Tibial nerve (tissue), 4 donors: ENCODE data around the gene HDX. TPM values are rescaled to one million over a fixed set of nuclear protein-coding genes. Genes with fewer than 3 reads are reported as not detected.

Experiments used
- DNase-seq, 2 donors: peaks; one replicate each; pipeline ENCODE4 v3.0.0-alpha.2; 2019; ENCODE audit warnings: low spot score in 2 of 2
- H3K27ac ChIP-seq, 4 donors: fragments of 200-600 bp; sonication (generic) in 3 of 4; one replicate each; pipeline ENCODE4 v1.5.1; 2017 to 2019; ENCODE audit warnings: mild to moderate bottlenecking in 1 of 4
- H3K27me3 ChIP-seq, 2 donors: fragments of 200-600 bp; sonication (generic) in 1 of 2; one replicate each; pipeline versions ENCODE4 v1.5.1 to v1.6.0; 2017 to 2019
- H3K36me3 ChIP-seq, 3 donors: fragments of 200-600 bp; sonication (generic); one replicate each; pipeline ENCODE4 v1.5.1; 2018 to 2019
- H3K4me1 ChIP-seq, 4 donors: fragments of 200-600 bp; sonication (generic) in 3 of 4; one replicate each; pipeline ENCODE4 v1.5.1; 2017 to 2019
- H3K4me3 ChIP-seq, 4 donors: fragments of 200-600 bp; sonication (generic) in 3 of 4; one replicate each; pipeline ENCODE4 v1.5.1; 2017 to 2019; ENCODE audit warnings: mild to moderate bottlenecking in 1 of 4, moderate library complexity in 1 of 4
- H3K9me3 ChIP-seq, 4 donors: fragments of 200-600 bp; sonication (generic) in 3 of 4; one replicate each; pipeline ENCODE4 v1.5.1; 2017 to 2019
- CTCF ChIP-seq, 5 experiments: fragments of 200-600 bp in 3 of 5; fragments of 450-650 bp in 2 of 5; sonication (generic) in 3 of 5; IDR thresholded peaks; one replicate each; pipeline ENCODE4 v1.5.1; 2016 to 2019; ENCODE audit warnings: antibody characterized with exemption in 5 of 5, mild to moderate bottlenecking in 3 of 5, moderate library complexity in 2 of 5
- EP300 ChIP-seq, 2 donors: sonication (generic); formaldehyde crosslinking; IDR thresholded peaks; one replicate each; pipeline ENCODE4 v1.6.1; 2017; ENCODE audit warnings: antibody characterized with exemption in 2 of 2, mild to moderate bottlenecking in 1 of 2
- POLR2A ChIP-seq, 2 donors: fragments of 450-650 bp; IDR thresholded peaks; one replicate each; pipeline ENCODE4 v1.6.1; 2017; ENCODE audit warnings: antibody characterized with exemption in 2 of 2, mild to moderate bottlenecking in 2 of 2, moderate library complexity in 2 of 2
- WGBS, 2 donors: methylation state at CpG; one replicate each; pipeline ENCODE4 v1.1.5; 2018; 5-methylcytosine and 5-hydroxymethylcytosine counted together
- total RNA-seq, 4 donors: library from RNA; depleted of rRNA; stranded (reverse); fragments of >200 nt; gene quantifications; one replicate each; pipeline ENCODE4 v1.1.0, GENCODE V29; 2016

HDX gene
- total RNA-seq, 4 donors from 2014 or later = 3.7 to 10.2 (median 8.1) TPM

DNA sequence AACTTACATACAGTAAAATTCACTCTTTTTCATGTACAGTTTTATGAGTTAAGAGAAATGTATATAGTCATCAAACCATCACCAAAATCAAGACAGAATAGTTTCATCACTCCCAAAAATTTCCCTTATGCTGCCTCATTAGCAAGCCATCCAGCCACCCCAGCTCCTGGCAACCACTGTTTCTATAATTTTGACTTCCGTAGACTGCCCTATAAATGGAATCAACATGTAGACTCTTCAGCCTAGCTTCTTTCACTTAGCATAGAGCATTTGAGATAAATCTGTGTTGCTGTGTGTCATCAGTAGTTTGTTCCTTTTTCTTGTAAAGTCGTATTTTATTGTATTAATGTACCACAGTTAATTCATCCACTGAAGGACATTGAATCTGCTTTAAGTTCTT, 23.2 kb downstream of the HDX start:
- H3K9me3 ChIP-seq = no peaks in the 10 kb centered on the region
- no peak for DNase-seq
- no peaks in the 10 kb centered on the region for H3K27me3 ChIP-seq
- WGBS, 2 donors = 84 to 91% methylated on average over 2 of the region's 2 CpGs
- H3K4me3 ChIP-seq = no peak overlapping the region
- no peak for TF ChIP-seq EP300 (IDR thresholded peaks at IDR 0.05)
- H3K4me1 ChIP-seq = no peaks in the 10 kb centered on the region
- no peaks in the 10 kb centered on the region for H3K36me3 ChIP-seq
- H3K27ac ChIP-seq = no peak overlapping the region

DNA sequence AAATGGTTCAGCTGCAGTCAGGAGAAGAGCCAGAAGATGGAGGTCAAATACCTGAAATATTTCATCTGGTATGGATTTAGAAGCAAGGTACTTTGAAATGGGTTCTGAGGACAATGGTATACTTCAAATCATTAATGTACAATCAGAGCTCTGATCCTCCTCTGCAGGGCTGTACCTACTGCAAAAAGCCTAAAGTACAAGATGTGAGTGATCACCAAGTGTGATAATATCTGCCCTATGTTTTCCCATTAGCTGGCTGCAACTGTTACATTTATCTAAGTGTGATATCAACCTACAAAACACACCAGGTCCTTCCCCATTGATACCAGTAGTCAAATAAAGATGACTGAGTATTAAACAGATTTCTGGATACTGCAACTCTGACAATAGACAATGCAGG, 25.1 kb downstream of the HDX start:
- Histone ChIP-seq H3K4me1 (no peaks in the 10 kb centered on the region), H3K27ac (no peak overlapping the region), H3K36me3 (no peaks in the 10 kb centered on the region), H3K9me3 (no peaks in the 10 kb centered on the region), H3K27me3 (no peaks in the 10 kb centered on the region), H3K4me3 (no peak overlapping the region)
- no peak for TF ChIP-seq POLR2A (IDR thresholded peaks at IDR 0.05)
- no peak for TF ChIP-seq CTCF (IDR thresholded peaks at IDR 0.05)
- TF ChIP-seq EP300 (IDR thresholded peaks at IDR 0.05) = no peak
- no peak for DNase-seq

DNA sequence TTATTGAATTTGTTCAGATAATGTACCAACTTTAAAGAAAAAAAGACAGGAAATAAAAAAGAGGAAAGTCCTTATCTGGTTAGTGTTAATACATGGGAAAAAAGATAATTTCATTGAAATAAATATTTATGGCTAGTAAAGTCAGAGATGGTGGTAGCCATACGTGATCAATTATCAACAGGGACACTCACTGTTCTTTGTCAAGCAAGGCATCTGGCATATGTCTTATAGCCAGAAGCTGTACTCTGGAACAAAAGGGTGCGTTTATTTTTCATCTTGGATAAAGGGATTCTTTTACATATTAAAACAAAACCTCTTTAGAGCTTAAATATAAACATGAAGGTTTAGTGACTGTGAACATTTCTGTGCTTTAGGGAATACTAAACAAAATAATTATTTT, 26.7 kb downstream of the HDX start:
- H3K4me3 ChIP-seq = no peak overlapping the region
- H3K27me3 ChIP-seq = no peaks in the 10 kb centered on the region
- H3K4me1 ChIP-seq = no peaks in the 10 kb centered on the region
- no peak for DNase-seq
- H3K27ac ChIP-seq = no peak overlapping the region
- no peak for TF ChIP-seq POLR2A (IDR thresholded peaks at IDR 0.05)
- TF ChIP-seq CTCF (IDR thresholded peaks at IDR 0.05) = no peak
- TF ChIP-seq EP300 (IDR thresholded peaks at IDR 0.05) = no peak
- no peaks in the 10 kb centered on the region for H3K9me3 ChIP-seq
- no peaks in the 10 kb centered on the region for H3K36me3 ChIP-seq
- 39 to 45% methylated on average over 2 of the region's 2 CpGs for WGBS, 2 donors

DNA sequence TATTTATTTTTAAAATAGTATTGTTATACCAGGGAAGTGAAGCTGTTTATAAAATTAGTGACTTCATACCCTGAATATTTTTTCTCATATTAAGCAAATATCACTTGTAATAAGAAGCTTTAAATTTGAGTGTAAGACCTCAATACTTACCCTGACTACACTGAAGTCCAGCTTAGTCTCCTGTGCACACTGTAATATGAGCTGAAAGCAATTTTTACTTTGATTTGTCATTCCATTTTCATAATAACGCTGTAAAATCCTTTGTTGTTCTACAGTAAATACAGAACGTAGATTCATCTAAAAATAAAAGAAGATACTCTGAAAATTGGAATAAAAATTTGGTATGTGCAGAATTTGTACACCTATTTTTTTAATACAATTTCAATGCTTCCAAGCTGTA, 27.2 kb downstream of the HDX start:
- no peaks in the 10 kb centered on the region for H3K36me3 ChIP-seq
- H3K4me3 ChIP-seq = no peak overlapping the region
- TF ChIP-seq EP300 (IDR thresholded peaks at IDR 0.05) (no peak), CTCF (IDR thresholded peaks at IDR 0.05) (no peak), POLR2A (IDR thresholded peaks at IDR 0.05) (no peak)
- no peak for DNase-seq
- WGBS, 2 donors = 31 to 58% methylated on average over 2 of the region's 2 CpGs
- no peaks in the 10 kb centered on the region for H3K9me3 ChIP-seq
- H3K27ac ChIP-seq = no peak overlapping the region
- H3K4me1 ChIP-seq = no peaks in the 10 kb centered on the region
- no peaks in the 10 kb centered on the region for H3K27me3 ChIP-seq

DNA sequence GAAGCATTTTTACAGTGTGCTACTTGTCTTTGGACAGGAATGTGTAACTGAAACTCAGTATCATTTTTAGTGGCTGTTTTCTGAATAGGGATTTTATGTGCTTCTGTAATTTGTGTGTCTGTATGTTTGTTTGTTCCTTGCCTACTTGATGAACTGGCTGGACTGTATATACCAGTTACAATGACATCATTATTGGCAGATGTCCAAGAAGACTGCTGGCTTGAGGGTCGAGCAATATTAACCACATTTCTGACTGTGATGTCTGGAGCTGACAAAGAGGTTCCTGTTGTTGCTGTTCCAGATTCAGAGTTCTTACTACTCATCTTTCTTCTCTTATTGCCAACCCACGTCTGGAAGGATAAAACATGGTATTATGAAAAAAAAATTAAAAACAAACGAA, 33.0 kb downstream of the HDX start:
- H3K4me1 ChIP-seq = no peaks in the 10 kb centered on the region
- H3K9me3 ChIP-seq = no peaks in the 10 kb centered on the region
- no peak for TF ChIP-seq POLR2A (IDR thresholded peaks at IDR 0.05)
- TF ChIP-seq EP300 (IDR thresholded peaks at IDR 0.05) = no peak
- TF ChIP-seq CTCF (IDR thresholded peaks at IDR 0.05) = no peak
- WGBS, 2 donors = 15 to 34% methylated on average over 3 of the region's 3 CpGs
- DNase-seq = no peak
- peaks cover 0 to 10% (median 0%) of the 10 kb centered on the region in 3 donors for H3K36me3 ChIP-seq
- no peak overlapping the region for H3K4me3 ChIP-seq
- H3K27ac ChIP-seq = no peak overlapping the region
- no peaks in the 10 kb centered on the region for H3K27me3 ChIP-seq

DNA sequence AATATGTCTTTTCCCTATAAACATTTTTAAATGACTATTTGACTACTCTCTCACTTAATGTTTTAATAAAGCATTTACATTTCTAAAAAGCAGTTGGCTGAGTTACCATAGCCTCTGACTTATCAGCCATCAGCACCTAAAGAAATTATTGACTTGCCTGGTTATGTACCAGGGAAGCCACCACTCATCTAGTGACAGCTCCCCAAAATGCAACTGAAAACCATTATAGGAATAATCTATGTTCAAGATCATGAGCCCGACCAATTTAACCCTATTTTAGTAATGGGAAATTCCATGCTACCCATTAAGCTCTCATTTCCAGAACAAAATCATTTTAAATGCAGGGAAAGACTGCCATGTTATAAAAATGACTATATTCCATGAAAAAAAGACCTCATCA, 34.4 kb downstream of the HDX start:
- DNase-seq = no peak
- H3K36me3 ChIP-seq = peaks cover 0 to 10% (median 0%) of the 10 kb centered on the region in 3 donors
- no peaks in the 10 kb centered on the region for H3K4me1 ChIP-seq
- no peaks in the 10 kb centered on the region for H3K9me3 ChIP-seq
- H3K4me3 ChIP-seq = no peak overlapping the region
- H3K27me3 ChIP-seq = no peaks in the 10 kb centered on the region
- WGBS, 2 donors = 62 to 100% methylated on average over 1 of the region's 1 CpG
- TF ChIP-seq POLR2A (IDR thresholded peaks at IDR 0.05) (no peak), CTCF (IDR thresholded peaks at IDR 0.05) (no peak), EP300 (IDR thresholded peaks at IDR 0.05) (no peak)
- H3K27ac ChIP-seq = no peak overlapping the region
